NCI-H2107 treated with DMSO at 0.1 percent for 48 hours (cell line): Measurements from ENCODE around the gene APEX1.
"Not testable (repeated sequence)": the region's sequence is repeated elsewhere in the genome, so short reads cannot be mapped to it uniquely, and the experiment has no call there.

Source experiments
- DNase-seq: peaks from one replicate; lab custom pipeline; 2025; ENCODE audit not compliant: unreplicated experiment; lab: John Stamatoyannopoulos, UW

APEX1 gene

GRCh38 chr14:20435582-20436362, 19.3 kb upstream of the APEX1 start, which contains the start of gene KLHL33:
KLHL33 (minus strand) TSS chr14:20436166; CDS start chr14:20435811, 355 bp downstream.
- DNase-seq: peak; percentile 91

GRCh38 chr14:20436363-20436755, 18.7 kb upstream of the APEX1 start:
- no peak for DNase-seq

GRCh38 chr14:20438664-20439063, 16.4 kb upstream of the APEX1 start:
- DNase-seq: no peak

GRCh38 chr14:20440465-20440864, 14.6 kb upstream of the APEX1 start:
- DNase-seq: no peak

- DNase-seq: peak; percentile 72
Measured at GRCh38 chr14:20440882-20441281, 14.1 kb upstream of the APEX1 start.

GRCh38 chr14:20441461-20441860, 13.6 kb upstream of the APEX1 start:
- DNase-seq: no peak

- DNase-seq: not testable (repeated sequence)
Measured at GRCh38 chr14:20443650-20444049, 11.4 kb upstream of the APEX1 start.

GRCh38 chr14:20446889-20447288, 8.1 kb upstream of the APEX1 start:
- no peak for DNase-seq

- not testable (repeated sequence) for DNase-seq
Measured at GRCh38 chr14:20452831-20453230, 2.2 kb upstream of the APEX1 start.

- peak; percentile 39 for DNase-seq
Measured at GRCh38 chr14:20455355-20456300, 602 bp downstream of the APEX1 start.

GRCh38 chr14:20456971-20457370, 1.9 kb downstream of the APEX1 start:
- no peak for DNase-seq

GRCh38 chr14:20458031-20458789, 3.2 kb downstream of the APEX1 start:
- DNase-seq: no peak

GRCh38 chr14:20460458-20461224, 5.6 kb downstream of the APEX1 start:
- peak; percentile 39 for DNase-seq

- peak; percentile 100 for DNase-seq
Measured at GRCh38 chr14:20461225-20462141, 6.5 kb downstream of the APEX1 start, which contains the start of gene PIP4P1. PIP4P1 (minus strand) TSS chr14:20461434; CDS start chr14:20461325, 109 bp downstream.

GRCh38 chr14:20468764-20469241, 13.8 kb downstream of the APEX1 start:
- no peak for DNase-seq

- DNase-seq: peak; percentile 94
Measured at GRCh38 chr14:20469242-20469889, 14.3 kb downstream of the APEX1 start, which contains the start of gene PNP. PNP (plus strand) TSS chr14:20469406; CDS start chr14:20469525, 119 bp downstream.

- peak; percentile 89 for DNase-seq
Measured at GRCh38 chr14:20469890-20470602, 15.0 kb downstream of the APEX1 start.

- peak; percentile 89 for DNase-seq
Measured at GRCh38 chr14:20470603-20470901, 15.5 kb downstream of the APEX1 start.
